DMS114 treated with DMSO at 0.1 percent for 48 hours (cell line): ENCODE results near the gene TPRG1L.
"Not testable (repeated sequence)": the region's sequence is repeated elsewhere in the genome, so short reads cannot be mapped to it uniquely, and the experiment has no call there.

Source experiments
- DNase-seq: peaks from one replicate; lab custom pipeline; 2025; ENCODE audit not compliant: unreplicated experiment; lab: John Stamatoyannopoulos, UW

The TPRG1L gene

DNA sequence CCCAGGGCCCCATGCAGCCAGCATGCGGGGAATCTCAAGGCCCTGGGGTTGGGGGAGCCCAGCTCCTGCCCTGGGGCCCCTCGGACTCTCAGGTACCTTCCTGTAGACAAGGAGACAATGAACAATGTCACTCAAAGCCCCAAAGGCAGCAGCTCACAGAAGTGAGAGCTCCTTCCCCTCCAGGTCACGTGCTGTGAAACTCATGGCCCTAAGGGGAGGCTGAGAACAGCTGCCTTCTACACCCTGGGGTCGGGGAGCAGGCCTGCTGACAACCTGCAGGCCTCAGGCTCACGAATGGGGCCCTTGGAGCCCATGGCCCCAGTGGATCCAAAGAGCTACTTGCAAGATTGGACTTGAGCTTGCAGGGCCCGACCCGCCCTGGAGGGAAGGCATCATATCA lies 16.7 kb upstream of the TPRG1L start:
- no peak for DNase-seq

GRCh38 chr1:3609016-3609768 lies 15.6 kb upstream of the TPRG1L start:
- DNase-seq = no peak

DNA sequence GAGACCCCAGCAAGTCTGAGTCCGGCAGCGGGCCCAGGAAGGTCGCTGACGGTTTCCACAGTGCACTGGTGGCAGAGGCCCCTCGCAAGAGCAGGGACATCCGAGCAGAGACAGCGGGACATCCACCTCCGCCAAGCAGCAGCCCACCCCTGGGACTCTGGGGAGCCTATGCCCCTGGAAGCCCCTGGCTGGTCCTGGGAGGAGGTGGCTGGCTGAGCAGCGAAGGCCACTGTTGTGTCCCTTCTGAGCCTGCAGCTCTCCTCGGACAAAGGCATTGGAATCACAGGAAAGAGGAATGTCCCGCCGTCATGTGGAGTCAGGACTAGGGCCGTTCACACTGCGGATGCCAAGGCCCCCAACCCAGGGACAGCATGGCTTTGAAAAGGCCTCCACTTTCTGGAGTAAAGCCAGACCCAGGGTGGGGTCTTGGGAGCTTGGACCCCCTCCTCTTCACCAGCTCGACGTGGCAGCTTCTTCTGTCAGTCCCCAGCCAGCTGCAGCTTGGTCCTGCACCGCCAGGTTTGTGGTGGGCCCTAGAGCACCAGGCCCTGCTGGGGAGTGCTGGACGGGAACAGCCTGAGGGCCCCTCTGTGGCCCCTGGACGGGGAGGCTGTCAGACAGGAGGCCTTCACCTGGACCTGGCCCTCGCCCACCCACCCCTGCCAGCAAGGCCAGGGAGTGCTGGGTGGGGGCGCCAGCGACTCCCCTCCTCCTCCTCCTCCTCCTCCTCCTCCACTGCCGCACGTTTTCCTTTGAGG lies 14.9 kb upstream of the TPRG1L start:
- no peak for DNase-seq

GRCh38 chr1:3610527-3611169 lies 14.2 kb upstream of the TPRG1L start:
- no peak for DNase-seq

DNA sequence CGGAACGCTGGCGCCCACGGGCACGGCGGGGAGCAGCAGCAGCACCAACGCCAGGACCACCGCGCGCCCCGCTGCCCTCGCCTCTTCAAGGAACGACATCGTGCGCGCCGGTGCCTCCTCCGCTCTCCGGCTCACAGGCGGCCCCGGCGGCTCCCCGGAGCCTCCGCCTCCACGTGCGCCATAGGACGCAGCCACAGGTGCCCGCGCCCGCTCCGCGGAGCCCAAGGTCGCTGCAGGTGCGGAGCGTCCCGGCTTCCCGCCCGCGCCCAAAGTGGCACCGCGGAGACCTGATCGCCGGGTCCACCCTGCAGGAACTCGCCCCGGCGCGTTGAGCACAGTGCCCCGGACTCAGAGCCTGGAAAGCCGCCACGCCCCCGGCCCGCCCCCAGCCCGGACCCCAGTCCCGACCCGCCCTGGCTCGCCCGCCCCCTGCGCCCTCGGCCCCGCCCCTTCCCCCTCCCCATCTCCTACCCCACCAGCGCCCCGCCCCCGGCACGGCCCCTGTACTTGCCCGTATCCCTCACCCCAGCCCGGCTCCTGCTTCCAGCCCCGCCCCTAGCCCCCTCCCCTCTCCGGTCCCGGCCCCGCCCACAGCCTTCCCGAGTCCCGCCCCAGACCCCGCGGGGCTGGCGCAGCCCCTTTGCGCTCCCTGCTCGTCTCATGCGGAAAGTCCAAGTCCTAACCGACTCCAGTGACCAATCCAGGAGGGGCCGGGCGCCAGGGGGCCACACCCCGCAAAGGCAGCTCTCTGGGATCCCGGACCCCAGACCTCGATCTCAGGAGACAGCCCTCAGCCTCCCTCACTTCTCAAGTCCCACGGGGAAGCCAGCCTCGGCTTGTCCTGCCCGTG lies 13.4 kb upstream of the TPRG1L start, which contains the start of gene MEGF6:
MEGF6 (minus strand) TSS at position 339 of the 850 bp plus-strand sequence; CDS start at position 99, 240 bp downstream.
- DNase-seq = peak; percentile 41

DNA sequence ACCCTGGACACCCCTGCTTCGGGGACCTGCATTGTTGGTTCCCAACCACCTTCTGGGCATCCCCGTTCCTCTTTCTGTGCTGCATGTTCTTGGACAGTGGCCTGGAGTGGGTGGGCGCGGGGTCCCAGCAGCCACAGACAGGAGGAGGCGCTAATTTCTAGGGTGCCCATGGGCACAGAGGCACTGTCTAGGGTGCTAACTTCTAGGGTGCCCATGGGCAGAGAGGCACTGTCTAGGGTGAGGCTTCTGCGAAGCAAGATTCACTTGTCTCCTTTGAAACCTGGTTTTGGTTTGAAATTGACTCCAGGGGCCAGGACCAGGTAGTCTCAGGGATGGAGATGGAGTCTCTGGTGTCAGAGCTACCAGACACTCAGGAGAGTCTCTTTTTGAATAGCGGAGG lies 12.7 kb upstream of the TPRG1L start:
- DNase-seq = no peak

- no peak for DNase-seq
Measured at GRCh38 chr1:3614755-3615742, 9.8 kb upstream of the TPRG1L start.

DNA sequence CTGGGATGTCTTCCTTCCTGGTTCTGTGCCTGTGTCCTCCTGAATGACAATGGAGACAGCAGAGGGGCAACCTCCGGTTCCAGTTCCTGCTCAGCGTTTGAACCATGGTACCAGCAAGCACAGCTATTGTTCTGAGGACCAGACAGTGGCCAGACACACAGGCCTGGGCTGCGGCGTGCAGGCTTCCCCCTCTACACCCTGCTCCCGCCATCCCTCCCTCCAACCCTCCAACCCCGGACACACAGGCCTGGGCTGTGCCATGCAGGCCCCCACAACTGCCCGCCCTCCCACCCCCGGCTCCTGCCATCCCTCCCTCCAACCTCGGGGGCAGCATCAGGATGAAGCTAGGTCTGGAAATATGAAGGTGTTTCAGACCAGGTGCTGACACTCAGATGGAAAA lies 8.0 kb upstream of the TPRG1L start:
- DNase-seq = no peak

DNA sequence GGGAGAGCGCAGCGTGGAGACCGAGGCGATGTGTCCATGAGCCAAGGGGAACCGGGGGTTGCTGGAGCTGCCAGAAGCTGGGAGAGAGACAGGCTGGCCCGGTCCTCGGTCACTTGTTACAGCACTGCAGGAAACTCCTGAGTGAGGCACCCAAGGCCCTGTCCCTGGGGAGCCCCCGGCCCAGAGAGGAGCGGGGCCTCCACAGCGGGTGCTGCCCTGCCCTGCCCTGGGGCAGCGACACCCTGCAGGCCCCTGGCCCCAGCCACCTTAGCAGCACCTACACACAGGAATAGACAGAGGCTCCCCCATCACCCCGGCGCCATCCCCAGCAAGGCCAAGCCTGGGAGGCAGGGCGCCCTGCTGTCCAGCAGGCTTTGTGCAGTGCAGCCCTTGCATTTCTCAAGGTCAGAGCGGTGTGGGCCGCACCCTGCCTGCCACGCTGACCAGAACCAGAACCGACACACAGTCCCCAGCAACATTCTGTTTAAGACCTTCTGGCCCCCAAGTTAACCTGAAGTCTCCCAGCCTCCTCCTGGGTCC lies 6.9 kb upstream of the TPRG1L start:
- DNase-seq = no peak

DNA sequence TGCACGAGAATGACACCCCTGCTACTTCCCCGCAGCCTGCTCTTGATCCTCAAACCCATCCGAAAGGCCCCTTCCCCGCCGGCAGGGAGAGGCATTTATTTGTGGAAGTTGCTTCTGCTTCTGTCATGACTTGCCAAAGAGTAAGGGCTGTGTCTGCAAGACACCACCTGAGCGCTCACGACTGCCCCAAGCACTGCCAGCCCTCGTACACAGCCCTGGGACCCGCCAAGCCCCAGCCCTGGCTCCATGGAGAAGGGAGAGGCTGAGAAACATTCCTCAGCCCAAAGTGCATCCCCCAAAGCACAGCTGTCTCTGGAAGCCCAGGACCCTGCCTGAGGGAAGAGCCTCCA lies 6.3 kb upstream of the TPRG1L start:
- DNase-seq = no peak

DNA sequence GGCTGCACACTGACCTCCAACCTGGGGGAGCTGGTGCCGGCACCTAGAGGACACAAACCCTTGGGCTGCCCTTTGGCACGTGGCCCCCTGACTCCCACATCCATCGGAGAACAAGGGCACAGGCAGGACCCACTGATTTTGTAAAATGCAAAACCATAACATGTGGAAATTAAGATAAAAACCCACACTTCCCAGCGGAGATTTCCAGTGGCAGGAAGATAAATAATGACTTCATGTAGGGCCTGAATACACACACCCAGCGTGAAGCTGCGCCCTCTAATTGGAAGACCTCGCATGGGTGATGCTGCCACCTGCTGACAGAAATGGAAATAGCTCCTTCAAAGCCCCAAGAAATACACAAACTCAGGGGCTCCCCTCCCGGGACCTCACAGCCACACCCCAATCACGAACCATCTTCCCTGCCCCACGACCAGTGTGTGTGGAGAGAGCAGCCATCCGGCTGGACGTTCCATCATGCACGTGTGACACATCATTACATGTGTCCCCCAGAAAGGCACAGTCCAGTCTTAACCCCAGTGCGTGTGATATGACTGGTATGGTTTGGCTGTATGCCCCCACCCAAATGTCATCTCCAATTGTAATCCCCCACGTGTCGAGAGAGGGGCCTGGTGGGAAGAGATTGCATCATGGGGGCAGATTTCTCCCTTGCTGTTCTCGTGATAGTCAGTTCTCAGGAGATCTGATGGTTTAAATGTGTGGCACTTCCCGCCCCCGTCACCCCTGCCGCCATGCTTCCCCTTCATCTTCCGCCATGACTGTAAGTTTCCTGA lies 5.7 kb upstream of the TPRG1L start:
- DNase-seq = peak; percentile 50

DNA sequence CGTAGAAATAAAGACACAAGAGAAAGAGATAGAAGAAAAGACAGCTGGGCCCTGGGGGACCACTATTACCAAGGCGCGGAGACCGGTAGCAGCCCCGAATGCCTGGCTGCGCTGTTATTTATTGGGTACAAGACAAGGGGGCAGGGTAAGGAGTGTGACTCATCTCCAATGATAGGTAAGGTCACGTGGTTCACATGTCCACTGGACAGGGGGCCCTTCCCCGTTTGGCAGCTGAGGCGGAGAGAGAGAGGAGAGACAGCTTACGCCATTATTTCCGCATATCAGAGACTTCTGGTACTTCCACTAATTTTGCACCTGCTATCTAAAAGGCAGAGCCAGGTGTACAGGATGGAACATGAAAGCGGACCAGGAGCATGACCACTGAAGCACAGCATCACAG lies 4.1 kb upstream of the TPRG1L start:
- no peak for DNase-seq

DNA sequence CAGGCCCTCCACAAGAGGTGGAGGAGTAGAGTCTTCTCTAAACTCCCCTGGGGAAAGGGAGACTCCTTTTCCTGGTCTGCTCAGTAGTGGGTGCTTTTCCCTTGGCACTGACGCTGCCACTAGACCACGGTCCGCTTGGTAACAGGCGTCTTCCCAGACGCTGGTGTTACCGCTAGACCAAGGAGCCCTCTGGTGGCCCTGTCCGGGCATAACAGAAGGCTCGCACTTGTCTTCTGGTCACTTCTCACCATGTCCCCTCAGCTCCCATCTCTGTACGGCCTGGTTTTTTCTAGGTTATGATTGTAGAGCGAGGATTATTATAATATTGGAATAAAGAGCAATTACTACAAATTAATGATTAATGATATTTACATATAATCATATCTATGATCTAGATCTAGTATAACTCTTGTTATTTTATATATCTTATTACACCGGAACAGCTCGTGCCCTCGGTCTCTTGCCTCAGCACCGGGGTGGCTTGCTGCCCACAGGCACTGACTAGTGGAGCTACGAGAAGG lies 3.6 kb upstream of the TPRG1L start:
- peak; percentile 35 for DNase-seq

GRCh38 chr1:3622102-3622501 lies 2.7 kb upstream of the TPRG1L start:
- DNase-seq = not testable (repeated sequence)

- no peak for DNase-seq
Measured at GRCh38 chr1:3623441-3624199, 1.2 kb upstream of the TPRG1L start.

GRCh38 chr1:3625151-3625907 lies 514 bp downstream of the TPRG1L start:
- no peak for DNase-seq

DNA sequence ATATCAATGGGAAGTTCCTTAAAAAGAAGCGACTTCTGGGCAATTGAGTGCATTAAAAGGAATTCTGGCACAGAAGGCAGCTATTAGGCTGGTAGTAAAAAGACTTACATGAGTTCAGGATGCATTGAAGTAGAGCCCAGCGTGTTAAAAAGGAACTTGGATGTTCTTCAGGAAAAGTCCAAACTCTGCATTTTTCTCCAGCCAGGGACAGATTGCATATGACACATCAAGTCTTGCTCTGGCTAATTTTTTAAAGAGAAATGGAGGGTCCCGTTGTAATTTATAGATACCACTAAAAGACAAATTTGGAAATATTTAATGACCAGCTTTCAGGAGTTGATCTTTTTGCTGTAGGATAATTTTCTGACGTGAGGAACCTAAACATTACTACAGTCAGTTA lies 1.2 kb downstream of the TPRG1L start:
- DNase-seq = no peak
